T1000 (cell line): ENCODE measurements around the gene KLF14.
"Not testable (repeated sequence)": the region's sequence is repeated elsewhere in the genome, so short reads cannot be mapped to it uniquely, and the experiment has no call there.

ENCODE experiments used
- DNase-seq: peaks from one replicate; lab custom pipeline; 2025; ENCODE audit warnings: mixed read lengths; lab: John Stamatoyannopoulos, UW

KLF14 gene

DNA sequence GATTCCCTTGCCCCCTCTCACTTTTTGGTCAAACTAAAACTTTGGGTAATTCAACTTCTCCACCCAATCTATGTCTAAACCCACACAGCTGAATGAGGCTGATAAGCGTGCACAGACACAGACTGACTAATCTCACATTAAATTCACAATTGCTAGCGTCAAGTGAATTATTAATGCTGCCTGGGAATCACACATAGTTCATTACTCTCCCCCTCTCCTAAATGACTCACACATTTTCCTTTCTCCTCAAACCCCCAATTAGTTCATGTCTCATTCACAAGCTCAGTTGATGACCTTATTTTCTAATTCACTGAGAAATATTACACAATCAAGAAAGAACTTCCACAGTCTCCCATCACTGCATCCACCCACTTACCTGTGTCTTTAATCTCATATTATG lies 14.5 kb downstream of the KLF14 start:
- DNase-seq = no peak

DNA sequence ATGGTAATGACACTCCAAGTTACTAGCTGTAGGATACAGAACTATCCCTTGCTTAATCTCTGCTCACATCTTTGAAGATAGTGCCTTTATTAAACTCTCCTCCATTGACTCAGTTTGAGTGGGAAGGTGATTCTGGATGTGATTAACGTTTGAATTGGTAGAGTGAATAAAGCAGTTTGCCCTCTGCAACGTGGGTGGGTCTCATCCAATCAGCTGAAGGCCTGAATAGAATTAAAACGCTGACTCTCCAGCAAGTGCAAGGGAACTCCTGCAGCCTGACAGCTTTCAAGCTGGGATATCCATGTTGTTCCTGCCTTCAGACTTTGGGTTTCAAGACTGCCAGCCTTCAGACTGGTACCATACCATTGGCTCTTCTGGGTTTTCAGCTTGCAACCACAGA lies 21.6 kb downstream of the KLF14 start:
- DNase-seq = no peak

DNA sequence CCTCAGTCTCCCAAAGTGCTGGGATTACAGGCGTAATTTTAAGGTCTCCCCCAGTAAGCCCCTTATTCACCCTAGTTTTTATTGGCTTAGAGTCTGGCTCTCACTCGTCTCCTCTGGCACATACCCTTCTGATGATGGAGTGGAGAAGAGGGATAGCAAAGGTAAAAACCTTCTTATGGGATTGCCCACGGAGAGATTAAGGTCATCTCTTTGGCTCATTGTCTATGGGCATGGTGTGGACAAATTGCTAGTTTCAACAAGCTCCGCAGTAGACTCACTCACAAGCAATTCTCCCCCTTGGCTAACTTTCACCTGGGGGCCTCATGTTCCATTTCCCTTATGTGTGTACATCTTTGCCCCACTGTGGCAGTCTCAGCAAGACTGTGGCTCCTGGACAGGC lies 25.2 kb downstream of the KLF14 start:
- DNase-seq = no peak

DNA sequence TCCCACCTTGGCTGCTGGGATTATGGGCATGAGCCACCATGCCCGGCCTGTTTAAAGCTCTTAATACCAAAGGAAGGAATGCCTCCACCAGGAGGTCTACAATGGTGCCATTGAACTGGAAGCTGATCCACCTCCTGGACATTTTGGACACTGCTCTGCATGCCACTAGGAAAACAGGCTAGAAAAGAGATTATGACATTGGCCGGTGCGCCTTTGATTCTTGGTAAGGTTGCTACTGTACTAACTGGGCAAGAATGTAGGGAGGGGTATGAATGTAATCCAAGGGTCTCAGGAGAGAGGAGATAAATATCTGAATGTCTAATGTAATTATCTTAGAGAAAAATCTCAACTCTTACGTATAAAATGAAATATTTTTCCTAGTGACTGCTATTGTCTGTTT lies 26.0 kb downstream of the KLF14 start:
- no peak for DNase-seq

DNA sequence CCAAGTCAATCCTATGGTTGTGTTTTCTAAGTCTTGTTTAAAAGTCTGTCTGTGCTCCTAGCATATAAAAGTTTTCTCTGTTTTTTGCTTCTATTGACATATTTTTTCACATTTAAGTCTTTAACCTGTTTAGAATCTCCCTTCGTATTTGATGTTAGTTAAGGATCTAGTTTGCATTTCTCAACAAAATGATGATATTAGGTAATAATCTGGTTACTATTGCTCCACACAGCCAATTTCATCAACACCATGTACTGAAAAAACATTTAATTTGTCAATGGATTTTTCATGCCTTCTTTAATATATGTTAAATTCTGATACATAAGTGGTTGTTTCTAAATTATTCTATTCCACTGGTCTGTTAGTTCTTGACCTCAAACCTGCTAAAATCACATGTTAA lies 30.2 kb downstream of the KLF14 start:
- no peak for DNase-seq

DNA sequence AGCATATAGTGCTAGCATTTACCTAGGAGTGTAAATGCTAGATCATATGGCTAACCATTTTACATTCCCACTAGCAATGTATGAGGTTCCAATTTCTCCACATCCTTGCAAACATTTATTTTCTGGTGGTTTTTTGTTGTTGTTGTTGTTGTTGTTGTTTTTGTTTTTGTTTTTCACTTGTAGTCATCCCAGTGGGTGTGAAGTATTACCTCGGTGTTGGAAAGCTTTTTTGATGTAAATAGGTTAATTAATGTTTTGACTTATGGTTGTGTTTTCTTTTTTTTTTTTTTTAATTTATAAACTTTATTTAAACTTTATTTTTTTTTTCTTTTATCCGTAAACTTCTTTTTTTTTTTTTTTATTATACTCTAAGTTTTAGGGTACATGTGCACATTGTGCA lies 32.4 kb downstream of the KLF14 start:
- DNase-seq = no peak

DNA sequence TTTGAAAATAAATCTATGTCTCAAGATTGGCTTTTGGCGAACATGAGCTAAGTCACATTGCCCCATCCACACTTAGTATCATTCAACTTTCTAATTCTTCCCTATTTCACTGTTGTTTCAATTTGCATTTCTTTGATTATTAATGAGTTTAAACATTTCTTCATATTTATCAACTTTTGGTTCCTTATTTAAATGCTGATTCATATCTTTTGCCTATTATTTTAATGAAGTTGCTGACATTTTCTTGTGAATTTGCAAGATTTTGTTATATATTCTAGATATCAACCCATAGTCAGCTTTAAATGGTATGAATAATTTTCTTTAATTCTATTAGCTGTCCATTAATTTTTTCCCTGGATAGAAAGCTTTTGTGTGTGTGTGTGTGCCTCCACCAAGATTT lies 33.2 kb downstream of the KLF14 start:
- DNase-seq = no peak

DNA sequence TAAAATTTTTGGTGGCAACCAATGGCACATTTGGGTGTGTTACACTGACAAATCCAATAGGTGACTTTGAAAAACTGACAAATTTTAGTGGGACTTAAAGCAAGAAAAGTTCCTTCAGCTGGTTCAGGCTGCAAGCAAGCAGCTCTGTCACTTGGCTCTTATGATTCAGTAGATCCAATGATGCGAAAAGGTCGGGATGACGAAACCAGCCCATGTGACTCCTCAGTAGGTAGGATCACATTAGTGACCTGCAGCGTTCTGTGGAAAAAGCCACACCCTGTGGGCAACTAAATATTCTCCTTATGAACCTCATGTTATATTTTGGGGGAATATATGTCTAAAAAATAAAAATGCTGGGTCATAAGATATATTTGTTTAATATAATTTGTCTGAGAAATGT lies 34.3 kb downstream of the KLF14 start:
- DNase-seq = no peak

DNA sequence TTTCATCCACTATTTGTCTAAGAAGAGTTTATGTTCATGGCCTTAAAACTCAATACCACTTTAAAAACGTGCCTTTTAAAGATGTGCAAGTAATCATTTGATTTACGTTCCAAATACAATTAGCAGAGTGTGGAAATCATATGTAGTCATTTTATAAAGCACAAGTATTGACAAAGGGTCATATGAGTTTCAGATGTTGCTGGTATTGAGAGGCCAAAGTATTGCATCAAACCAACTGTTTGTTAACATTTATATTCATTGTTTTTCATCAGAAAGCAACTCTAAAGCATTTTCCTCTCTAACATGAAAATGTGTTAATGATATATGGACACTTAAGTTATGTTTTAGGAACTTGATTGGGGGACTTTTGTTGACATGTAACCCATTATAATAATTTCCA lies 36.2 kb downstream of the KLF14 start:
- no peak for DNase-seq

DNA sequence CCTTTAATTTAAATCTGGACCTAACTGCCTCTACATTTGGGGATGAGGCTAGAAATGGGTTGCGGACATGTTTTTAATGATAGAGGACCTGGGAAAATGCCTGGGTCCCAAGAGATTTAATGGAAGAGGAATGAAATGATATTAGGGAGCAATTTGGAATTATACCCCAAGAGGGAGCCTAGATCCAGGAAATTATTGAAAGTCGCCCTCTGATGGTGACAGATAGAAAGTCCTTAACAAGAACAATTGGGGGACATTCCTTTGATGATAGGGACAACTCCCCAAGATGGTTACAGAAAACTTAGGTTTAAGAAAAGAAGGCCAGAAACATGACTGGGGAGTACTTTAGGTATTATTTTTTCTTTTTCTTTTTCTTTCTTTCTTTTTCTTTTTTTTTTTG lies 38.2 kb downstream of the KLF14 start:
- no peak for DNase-seq

DNA sequence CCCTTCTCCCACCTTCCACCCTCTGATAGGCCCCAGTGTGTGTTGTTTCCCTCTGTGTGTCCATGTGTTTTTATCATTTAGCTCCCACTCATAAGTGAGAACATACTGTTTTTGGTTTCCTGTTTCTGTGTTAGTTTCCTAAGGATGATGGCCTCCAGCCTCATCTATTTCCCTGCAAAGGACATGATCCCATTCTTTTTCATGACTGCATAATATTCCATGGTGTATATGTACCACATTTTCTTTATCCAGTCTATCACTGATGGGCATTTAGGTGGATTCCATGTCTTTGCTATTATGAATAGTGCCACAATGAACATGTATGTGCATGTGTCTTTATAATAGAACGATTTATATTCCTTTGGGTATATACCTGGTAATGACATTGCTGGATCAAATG lies 41.6 kb downstream of the KLF14 start:
- not testable (repeated sequence) for DNase-seq

DNA sequence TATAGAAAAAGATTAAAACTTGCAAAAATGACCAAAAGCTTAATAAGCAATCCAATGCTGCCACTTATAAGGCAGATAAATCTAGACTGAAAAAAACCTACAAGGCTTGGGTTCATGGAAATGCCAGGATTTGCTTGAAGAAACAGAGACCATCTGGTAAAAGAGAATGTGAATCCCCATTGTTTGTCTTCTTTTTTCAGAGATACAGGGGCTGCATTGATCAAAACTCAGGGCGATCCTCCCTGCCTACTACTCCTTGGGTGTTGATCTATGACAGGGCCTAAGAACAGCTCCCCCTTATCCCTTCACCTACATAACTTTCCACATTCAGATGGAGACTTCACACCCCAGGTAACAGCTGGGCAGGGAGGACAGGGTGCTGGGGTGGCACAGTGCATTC lies 44.3 kb downstream of the KLF14 start:
- no peak for DNase-seq

DNA sequence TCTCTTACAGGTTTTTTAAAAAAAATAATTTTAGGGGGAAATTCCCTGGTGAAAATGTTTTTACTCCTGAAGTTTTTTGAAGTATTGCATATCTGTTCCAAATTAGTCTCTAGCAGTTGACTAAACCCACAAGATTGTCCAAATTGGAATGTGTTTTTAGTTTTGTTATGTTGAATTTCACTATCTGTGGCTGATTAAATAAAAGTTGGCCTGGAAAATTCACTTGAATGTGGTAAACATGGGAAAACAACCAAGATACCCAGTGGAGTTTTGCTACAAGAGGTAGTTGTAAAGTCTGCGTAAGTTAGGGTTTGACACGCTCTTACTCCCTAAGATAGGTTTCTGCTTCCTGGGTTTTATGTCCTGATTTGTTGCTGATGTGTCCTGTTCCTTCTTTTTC lies 51.0 kb downstream of the KLF14 start:
- DNase-seq = no peak
